ENCODE measurements around the gene DFFB. TPM values are rescaled to one million over a fixed set of nuclear protein-coding genes. Genes with fewer than 3 reads are reported as not detected.

DFFB gene
- total RNA-seq, 1 donor from 2014 or later, result 16.4 TPM

GRCh38 chr1:3886106-3886670 lies 28.9 kb downstream of the DFFB start:
- TF ChIP-seq CTCF (IDR thresholded peaks at IDR 0.05; ENCODE audit: partially characterized antibody, unreplicated experiment), result no peak
- peaks cover 4% of the 10 kb centered on the region for H3K36me3 Mint-ChIP-seq (ENCODE audit: unreplicated experiment)
- H3K4me3 Mint-ChIP-seq (ENCODE audit: unreplicated experiment), result no peak overlapping the region
- H3K27ac Mint-ChIP-seq (ENCODE audit: unreplicated experiment), result no peak overlapping the region
- peaks cover 4% of the 10 kb centered on the region for H3K27me3 Mint-ChIP-seq (ENCODE audit: unreplicated experiment)
- H3K9me3 Mint-ChIP-seq (ENCODE audit: unreplicated experiment), result no peaks in the 10 kb centered on the region
- H3K4me1 Mint-ChIP-seq (ENCODE audit: low read depth, unreplicated experiment), result peaks cover 3% of the 10 kb centered on the region
- no peak for DNase-seq

GRCh38 chr1:3886691-3887090 lies 29.4 kb downstream of the DFFB start:
- Mint-ChIP-seq H3K4me3 (ENCODE audit: unreplicated experiment) (no peak overlapping the region), H3K4me1 (ENCODE audit: low read depth, unreplicated experiment) (peaks cover 3% of the 10 kb centered on the region), H3K27me3 (ENCODE audit: unreplicated experiment) (peaks cover 4% of the 10 kb centered on the region), H3K9me3 (ENCODE audit: unreplicated experiment) (no peaks in the 10 kb centered on the region), H3K27ac (ENCODE audit: unreplicated experiment) (no peak overlapping the region), H3K36me3 (ENCODE audit: unreplicated experiment) (peaks cover 4% of the 10 kb centered on the region)
- no peak for DNase-seq
- no peak for TF ChIP-seq CTCF (IDR thresholded peaks at IDR 0.05; ENCODE audit: partially characterized antibody, unreplicated experiment)

- no peak for DNase-seq
- H3K9me3 Mint-ChIP-seq (ENCODE audit: unreplicated experiment), result no peaks in the 10 kb centered on the region
- TF ChIP-seq CTCF (IDR thresholded peaks at IDR 0.05; ENCODE audit: partially characterized antibody, unreplicated experiment), result no peak
- H3K36me3 Mint-ChIP-seq (ENCODE audit: unreplicated experiment), result peaks cover 2% of the 10 kb centered on the region
- no peak overlapping the region for H3K27ac Mint-ChIP-seq (ENCODE audit: unreplicated experiment)
- no peaks in the 10 kb centered on the region for H3K27me3 Mint-ChIP-seq (ENCODE audit: unreplicated experiment)
- H3K4me3 Mint-ChIP-seq (ENCODE audit: unreplicated experiment), result no peak overlapping the region
- H3K4me1 Mint-ChIP-seq (ENCODE audit: low read depth, unreplicated experiment), result peaks cover 3% of the 10 kb centered on the region
Measured at GRCh38 chr1:3888301-3888700, 31.0 kb downstream of the DFFB start.

GRCh38 chr1:3889936-3890335 lies 32.7 kb downstream of the DFFB start:
- Mint-ChIP-seq H3K4me3 (ENCODE audit: unreplicated experiment) (no peak overlapping the region), H3K36me3 (ENCODE audit: unreplicated experiment) (no peaks in the 10 kb centered on the region), H3K27me3 (ENCODE audit: unreplicated experiment) (peaks cover 2% of the 10 kb centered on the region), H3K4me1 (ENCODE audit: low read depth, unreplicated experiment) (peaks cover under 1% of the 10 kb centered on the region), H3K27ac (ENCODE audit: unreplicated experiment) (no peak overlapping the region), H3K9me3 (ENCODE audit: unreplicated experiment) (no peaks in the 10 kb centered on the region)
- no peak for TF ChIP-seq CTCF (IDR thresholded peaks at IDR 0.05; ENCODE audit: partially characterized antibody, unreplicated experiment)
- DNase-seq, result no peak

GRCh38 chr1:3890389-3891328 lies 33.4 kb downstream of the DFFB start:
- no peak for DNase-seq
- peaks cover 2% of the 10 kb centered on the region for H3K27me3 Mint-ChIP-seq (ENCODE audit: unreplicated experiment)
- no peaks in the 10 kb centered on the region for H3K4me1 Mint-ChIP-seq (ENCODE audit: low read depth, unreplicated experiment)
- no peaks in the 10 kb centered on the region for H3K36me3 Mint-ChIP-seq (ENCODE audit: unreplicated experiment)
- no peak for TF ChIP-seq CTCF (IDR thresholded peaks at IDR 0.05; ENCODE audit: partially characterized antibody, unreplicated experiment)
- H3K4me3 Mint-ChIP-seq (ENCODE audit: unreplicated experiment), result no peak overlapping the region
- H3K27ac Mint-ChIP-seq (ENCODE audit: unreplicated experiment), result no peak overlapping the region
- no peaks in the 10 kb centered on the region for H3K9me3 Mint-ChIP-seq (ENCODE audit: unreplicated experiment)
